GM12892 (cell line): ENCODE measurements around the gene C9orf78.

Experiments used
- POLR2A ChIP-seq: IDR thresholded peaks from 2 replicates; pipeline ENCODE4 v1.6.1; 2011; ENCODE audit warnings: low read depth, low read length, control low read depth
- POLR2AphosphoS5 ChIP-seq: IDR thresholded peaks from 2 replicates; pipeline ENCODE4 v1.6.1; 2011; ENCODE audit warnings: low read depth, low read length, control low read depth

GRCh38 chr9:129863059-129863690 lies 28.1 kb upstream of the C9orf78 start:
- TF ChIP-seq POLR2AphosphoS5: no peak
- no peak for TF ChIP-seq POLR2A
